H1 (cell line): ENCODE data around the gene ABCC9. TPM values are rescaled to one million over a fixed set of nuclear protein-coding genes. Genes with fewer than 3 reads are reported as not detected.

Experiments
- CTCF ChIA-PET: fragments of 300-600 bp; sonication (Branson Sonifier 250); formaldehyde crosslinking; loops from one replicate; lab custom pipeline; 2021; ENCODE audit not compliant: partially characterized antibody; lab: Charles Lee
- POLR2A ChIA-PET: fragments of 300-600 bp; sonication (Branson Sonifier 250); formaldehyde crosslinking; loops from one replicate; lab custom pipeline; 2021; ENCODE audit warnings: inconsistent platforms; ENCODE audit not compliant: partially characterized antibody; lab: Charles Lee
- DNase-seq, 2 experiments: peaks; one replicate each; pipeline versions ENCODE4 v3.0.0 to v3.0.0-alpha.2; 2010 to 2022; ENCODE audit warnings: low spot score in 2 of 2, low read depth in 1 of 2, mixed read lengths in 1 of 2
- FAIRE-seq: peaks from 2 replicates; lab custom pipeline; 2011; peaks lifted over from hg19 to GRCh38; lab: Jason Lieb, UNC
- H2AFZ ChIP-seq: 2 replicates; pipeline ENCODE4 v1.8.1; 2012; ENCODE audit warnings: low read length, inconsistent platforms
- H2AK5ac ChIP-seq: 2 replicates; pipeline ENCODE4 v1.6.1; 2013; ENCODE audit warnings: low read depth, low read length
- H2BK120ac ChIP-seq: replicated peaks from 2 replicates; pipeline ENCODE3; 2013; ENCODE audit warnings: low read depth, low read length, inconsistent platforms
- H2BK12ac ChIP-seq: 2 replicates; pipeline ENCODE4 v1.6.1; 2013; ENCODE audit warnings: low read depth, low read length
- H2BK15ac ChIP-seq: 2 replicates; pipeline ENCODE4 v1.6.1; 2013; ENCODE audit warnings: low read length
- H2BK20ac ChIP-seq: 2 replicates; pipeline ENCODE4 v1.6.1; 2013; ENCODE audit warnings: low read length
- H2BK5ac ChIP-seq: 2 replicates; pipeline ENCODE4 v1.6.1; 2013; ENCODE audit warnings: low read depth, low read length
- H3K14ac ChIP-seq: 2 replicates; pipeline ENCODE4 v1.6.1; 2013; ENCODE audit warnings: inconsistent platforms; ENCODE audit not compliant: insufficient read length
- H3K18ac ChIP-seq: 2 replicates; pipeline ENCODE4 v1.6.1; 2013; ENCODE audit warnings: low read length; ENCODE audit errors: extremely low read depth
- H3K23ac ChIP-seq: 2 replicates; pipeline ENCODE4 v1.6.1; 2013; ENCODE audit warnings: inconsistent platforms; ENCODE audit not compliant: insufficient read length
- H3K23me2 ChIP-seq: 2 replicates; pipeline ENCODE4 v1.6.1; 2013; ENCODE audit warnings: low read depth, low read length
- H3K27ac ChIP-seq: 2 replicates; pipeline ENCODE4 v1.6.1; 2011; ENCODE audit warnings: low read depth, low read length, inconsistent platforms
- H3K27me3 ChIP-seq, 4 experiments: replicated peaks in 1 of 4; 1 replicate in 1 of 4; 2 replicates in 3 of 4; pipeline versions ENCODE4 v1.6.1 to v1.8.1; 2011 to 2013; ENCODE audit warnings: low read length in 3 of 4, mild to moderate bottlenecking in 3 of 4, inconsistent platforms in 2 of 4, mixed read lengths in 2 of 4, moderate library complexity in 1 of 4; ENCODE audit not compliant: control insufficient read depth in 3 of 4, insufficient read depth in 3 of 4; ENCODE audit errors: extremely low read depth in 1 of 4
- H3K36me3 ChIP-seq, 4 experiments: 2 replicates each; pipeline versions ENCODE4 v1.6.1 to v1.8.1; 2011 to 2013; ENCODE audit warnings: mild to moderate bottlenecking in 4 of 4, low read length in 3 of 4, moderate library complexity in 2 of 4, control low read depth in 1 of 4, inconsistent platforms in 1 of 4; ENCODE audit not compliant: insufficient read depth in 4 of 4, control insufficient read depth in 2 of 4
- H3K4ac ChIP-seq: replicated peaks from 2 replicates; pipeline ENCODE3; 2013; ENCODE audit warnings: low read length, low read depth, mixed read lengths, inconsistent platforms; ENCODE audit not compliant: insufficient read length
- H3K4me1 ChIP-seq, 4 experiments: replicated peaks in 1 of 4; 1 replicate in 1 of 4; 2 replicates in 3 of 4; pipeline versions ENCODE4 v1.6.1 to v1.8.1; 2011 to 2013; ENCODE audit warnings: low read length in 3 of 4, inconsistent platforms in 2 of 4, mixed read lengths in 1 of 4; ENCODE audit not compliant: insufficient read depth in 4 of 4, control insufficient read depth in 3 of 4
- H3K4me2 ChIP-seq, 2 experiments: 2 replicates each; pipeline versions ENCODE4 v1.6.1 to v1.8.1; 2011 to 2013; ENCODE audit warnings: low read depth in 2 of 2, low read length in 2 of 2, control low read depth in 1 of 2, inconsistent platforms in 1 of 2, mild to moderate bottlenecking in 1 of 2; ENCODE audit not compliant: insufficient read depth in 1 of 2
- H3K4me3 ChIP-seq, 4 experiments: fragments of 200-600, 300-600 bp in 1 of 4; sonication (generic), shearing (Covaris generic), sonication (Bioruptor Twin) in 1 of 4; 2 replicates each; pipeline versions ENCODE4 v1.5.1 to v1.8.1; 2011 to 2016; ENCODE audit warnings: low read length in 4 of 4, low read depth in 3 of 4, control low read depth in 2 of 4, inconsistent platforms in 2 of 4, mild to moderate bottlenecking in 2 of 4, mixed read lengths in 1 of 4, moderate library complexity in 1 of 4; ENCODE audit not compliant: insufficient read depth in 2 of 4; ENCODE audit errors: extremely low read depth in 1 of 4
- H3K56ac ChIP-seq: replicated peaks from 2 replicates; pipeline ENCODE3; 2013; ENCODE audit warnings: low read depth, mild to moderate bottlenecking, mixed read lengths, low read length, inconsistent platforms; ENCODE audit not compliant: insufficient read length
- H3K79me1 ChIP-seq: 2 replicates; pipeline ENCODE4 v1.6.1; 2013; ENCODE audit warnings: low read depth, low read length, control low read depth
- H3K79me2 ChIP-seq, 2 experiments: 2 replicates each; pipeline versions ENCODE4 v1.6.1 to v1.8.1; 2012 to 2013; ENCODE audit warnings: low read length in 2 of 2, mild to moderate bottlenecking in 2 of 2, inconsistent platforms in 1 of 2; ENCODE audit not compliant: insufficient read depth in 2 of 2, control insufficient read depth in 1 of 2
- H3K9ac ChIP-seq, 4 experiments: replicated peaks in 1 of 4; 1 replicate in 1 of 4; 2 replicates in 3 of 4; pipeline versions ENCODE4 v1.6.1 to v1.8.1; 2011 to 2013; ENCODE audit warnings: low read depth in 3 of 4, low read length in 3 of 4, control low read depth in 2 of 4, mild to moderate bottlenecking in 2 of 4, moderate library complexity in 2 of 4, inconsistent platforms in 1 of 4; ENCODE audit errors: extremely low read depth in 1 of 4
- H3K9me3 ChIP-seq, 2 experiments: 2 replicates each; pipeline versions ENCODE4 v1.6.1 to v1.8.1; 2012 to 2013; ENCODE audit warnings: mild to moderate bottlenecking in 2 of 2, moderate library complexity in 2 of 2, control low read depth in 1 of 2, inconsistent platforms in 1 of 2, low read depth in 1 of 2, low read length in 1 of 2, mixed read lengths in 1 of 2; ENCODE audit not compliant: insufficient read depth in 2 of 2
- H4K20me1 ChIP-seq, 2 experiments: replicated peaks in 1 of 2; 2 replicates each; pipeline versions ENCODE3 to v1.8.1; 2011 to 2013; ENCODE audit warnings: inconsistent platforms in 2 of 2, low read length in 2 of 2, mild to moderate bottlenecking in 1 of 2; ENCODE audit not compliant: insufficient read depth in 2 of 2, control insufficient read depth in 1 of 2
- H4K5ac ChIP-seq: 2 replicates; pipeline ENCODE4 v1.6.1; 2013; ENCODE audit warnings: low read length, low read depth, mixed read lengths, inconsistent platforms; ENCODE audit not compliant: insufficient read length
- H4K8ac ChIP-seq: 2 replicates; pipeline ENCODE4 v1.8.0; 2013; ENCODE audit warnings: mild to moderate bottlenecking, moderate library complexity, low read length, inconsistent platforms; ENCODE audit not compliant: insufficient read depth; ENCODE audit errors: extremely low read depth
- H4K91ac ChIP-seq: replicated peaks from 2 replicates; pipeline ENCODE3; 2013; ENCODE audit warnings: low read length, mixed read lengths, inconsistent platforms; ENCODE audit not compliant: insufficient read length
- ASH2L ChIP-seq: fragments of 200-600, 300-600 bp; sonication (generic); IDR thresholded peaks from one replicate; pipeline ENCODE4 v1.7.1; 2017; ENCODE audit warnings: low read length
- ATF2 ChIP-seq: IDR thresholded peaks from 2 replicates; pipeline ENCODE4 v1.6.1; 2012; ENCODE audit warnings: low read length, inconsistent platforms
- HDAC2 ChIP-seq, 2 experiments: fragments of 300-600 bp in 1 of 2; sonication (generic) in 1 of 2; IDR thresholded peaks; 2 replicates each; pipeline ENCODE4 v1.6.1; 2011 to 2012; ENCODE audit warnings: low read depth in 2 of 2, low read length in 2 of 2, mild to moderate bottlenecking in 2 of 2, moderate library complexity in 2 of 2, borderline replicate concordance in 1 of 2, inconsistent platforms in 1 of 2
- HDAC6 ChIP-seq: IDR thresholded peaks from one replicate; pipeline ENCODE4 v1.7.1; 2012; ENCODE audit warnings: low read depth, mild to moderate bottlenecking, inconsistent platforms, low read length, moderate library complexity
- RFX5 ChIP-seq: IDR thresholded peaks from 2 replicates; pipeline ENCODE4 v1.6.1; 2011; ENCODE audit warnings: low read depth, low read length, improper control_type of control experiment, borderline replicate concordance
- RNF2 ChIP-seq: fragments of 200-900, 300-1000 bp; sonication (generic); IDR thresholded peaks from 2 replicates; pipeline ENCODE4 v1.7.1; 2016; ENCODE audit warnings: borderline replicate concordance, low read depth, mild to moderate bottlenecking, antibody characterized with exemption, low read length; ENCODE audit not compliant: poor library complexity, severe bottlenecking; ENCODE audit errors: missing control alignments
- SAP30 ChIP-seq: fragments of 300-600 bp; sonication (generic); IDR thresholded peaks from 2 replicates; pipeline ENCODE4 v1.7.1; 2012; ENCODE audit warnings: low read length, moderate library complexity, mild to moderate bottlenecking, inconsistent platforms; ENCODE audit not compliant: insufficient read depth, insufficient replicate concordance
- SP4 ChIP-seq: IDR thresholded peaks from 2 replicates; pipeline ENCODE4 v1.6.1; 2012; ENCODE audit warnings: low read length, inconsistent platforms
- SRF ChIP-seq: IDR thresholded peaks from 2 replicates; pipeline ENCODE4 v1.6.1; 2011; ENCODE audit warnings: mild to moderate bottlenecking, low read depth, low read length, moderate library complexity
- TAF7 ChIP-seq: optimal IDR thresholded peaks from 2 replicates; pipeline ENCODE3; 2011; ENCODE audit warnings: low read depth, mild to moderate bottlenecking, inconsistent platforms, low read length, moderate library complexity, borderline replicate concordance
- WGBS, 2 experiments: shearing (Covaris generic) in 1 of 2; methylation state at CpG; one replicate each; pipeline versions ENCODE4 v1.1.6 to v1.1.7; 2013 to 2015; ENCODE audit warnings: low lambda C conversion rate in 2 of 2, mixed read lengths in 2 of 2, inconsistent platforms in 1 of 2, low coverage in 1 of 2, missing lambda C conversion rate in 1 of 2; ENCODE audit not compliant: insufficient replicate concordance in 2 of 2, insufficient coverage in 1 of 2, insufficient read length in 1 of 2; ENCODE audit errors: extremely low coverage in 1 of 2, missing lambda C conversion rate in 1 of 2; 5-methylcytosine and 5-hydroxymethylcytosine counted together
- polyA plus RNA-seq, 7 experiments: library from polyadenylated mRNA; depleted of rRNA in 3 of 7; stranded (reverse) in 5 of 7; unstranded in 2 of 7; fragments of >200 nt in 5 of 7; fragments of 200-250 nt in 2 of 7; gene quantifications; 1 replicate in 5 of 7; 2 replicates in 1 of 7; 4 replicates in 1 of 7; pipeline versions ENCODE4 v1.2.1 to v1.2.3, GENCODE V29; 2011 to 2013; ENCODE audit warnings: missing spikeins in 2 of 7, mixed read lengths in 2 of 7
- total RNA-seq: library from RNA; stranded (reverse); fragmentation: NEBNext Ultra II Directional; extraction: Animal tissue kit (Norgen Biotek cat#: 25700); gene quantifications from 2 replicates; pipeline ENCODE4 v1.2.1, GENCODE V29; 2021

ABCC9 gene
- total and polyA plus RNA-seq, 2 of the 8 experiments (the other 6 are each of a cell fraction or from before 2014, with no cell fraction given): under 0.01 TPM; not detected in 1

GRCh38 chr12:21769307-21769706, 171.9 kb downstream of the ABCC9 start:
- Histone ChIP-seq H2BK120ac (no peak overlapping the region), H3K18ac (no peak overlapping the region), H2AK5ac (no peak overlapping the region), H3K79me1 (no peaks in the 10 kb centered on the region), H3K56ac (no peak overlapping the region), H2BK15ac (no peak overlapping the region), H3K9ac (no peak overlapping the region), H2BK5ac (no peak overlapping the region), H3K23me2 (no peaks in the 10 kb centered on the region), H3K9me3 (no peaks in the 10 kb centered on the region), H3K27me3 (peaks cover 0 to 7% (median under 1%) of the 10 kb centered on the region in 4 experiments; a peak in 2 of 7 replicates), H2BK12ac (no peak overlapping the region), H3K4ac (no peak overlapping the region), H3K4me1 (peaks cover 0 to 2% (median 0%) of the 10 kb centered on the region in 4 experiments; a peak in 1 of 7 replicates), H3K4me3 (no peak overlapping the region), H4K20me1 (no peaks in the 10 kb centered on the region), H3K4me2 (no peak overlapping the region), H3K27ac (no peak overlapping the region), H4K91ac (no peak overlapping the region), H3K23ac (no peak overlapping the region), H4K8ac (no peak overlapping the region), H3K79me2 (no peaks in the 10 kb centered on the region), H2BK20ac (no peak overlapping the region), H3K14ac (no peak overlapping the region), H2AFZ (no peak overlapping the region), H3K36me3 (no peaks in the 10 kb centered on the region), H4K5ac (no peak overlapping the region)
- no peak for TF ChIP-seq HDAC2 (IDR thresholded peaks at IDR 0.05; ENCODE audit: borderline replicate concordance in 1 of 2, low read depth in 2 of 2, low read length in 2 of 2)
- no peak for TF ChIP-seq HDAC6
- no peak for TF ChIP-seq SP4
- no peak for TF ChIP-seq RFX5
- TF ChIP-seq ASH2L: no peak
- no peak for TF ChIP-seq SAP30
- no peak for TF ChIP-seq SRF
- no peak for TF ChIP-seq TAF7
- TF ChIP-seq RNF2: no peak
- TF ChIP-seq ATF2: no peak
- CTCF ChIA-PET: interaction anchor here (0.8 to 1.2 kb wide), 2 partner anchors 9 to 221 kb away, joined by 3 to 4 read pairs; no protein-coding TSS in a partner anchor
- DNase-seq (no peak), FAIRE-seq (no peak)
- 79% methylated on average over 2 of the region's 2 CpGs; no CpG with 5 or more reads in 1 of the 2 experiments for WGBS, 2 experiments
- POLR2A ChIA-PET: no interaction called here
